K562 (cell line): ENCODE results near the gene QKI. TPM values are rescaled to one million over a fixed set of nuclear protein-coding genes. Genes with fewer than 3 reads are reported as not detected.
"Not testable (repeated sequence)": the region's sequence is repeated elsewhere in the genome, so short reads cannot be mapped to it uniquely, and the experiment has no call there.

ENCODE experiments used
- ATAC-seq: fragments of 200-7000 bp; cut with Tn5 transposase; 3 replicates; pipeline ENCODE4 v1.9.1; 2020; ENCODE audit warnings: moderate library complexity
- BruUV-seq: library from RNA; stranded (reverse); fragments of 400-500 nt; replicated peaks from 2 replicates; lab custom pipeline; 2021; lab: Mats Ljungman, UMichigan
- CTCF ChIA-PET: fragments of 300-600 bp; formaldehyde crosslinking; extraction: SDS; loops from one replicate; lab custom pipeline; 2021; ENCODE audit warnings: low intra/inter-chr PET ratio; lab: Yijun Ruan, JAX
- POLR2A ChIA-PET: fragments of 300-600, 350-650 bp; sonication (Branson Sonifier 250); formaldehyde crosslinking; extraction: SDS; loops from one replicate; lab custom pipeline; 2021; ENCODE audit warnings: antibody characterized with exemption, inconsistent platforms; lab: Yijun Ruan, JAX
- DNase-seq, 4 experiments: peaks; one replicate each; pipeline versions ENCODE4 v3.0.0 to v3.0.0-alpha.2; 2011 to 2018; ENCODE audit warnings: low spot score in 3 of 4, mixed read lengths in 3 of 4; ENCODE audit errors: extremely low read depth in 1 of 4
- FAIRE-seq: peaks from 2 replicates; lab custom pipeline; 2011; peaks lifted over from hg19 to GRCh38; lab: Jason Lieb, UNC
- H2AFZ ChIP-seq: 2 replicates; pipeline ENCODE4 v1.6.0; 2011; ENCODE audit warnings: low read depth, low read length, control low read depth, inconsistent platforms
- H3K27ac ChIP-seq: fragments of 200-600 bp; 3 replicates; pipeline ENCODE4 v1.8.0; 2011; ENCODE audit warnings: low read depth, mild to moderate bottlenecking, control low read depth, inconsistent platforms, low read length, moderate library complexity, mixed read lengths; ENCODE audit errors: extremely low read depth
- H3K27me3 ChIP-seq, 2 experiments: fragments of 300-600 bp in 1 of 2; 2 replicates in 1 of 2; 3 replicates in 1 of 2; pipeline versions ENCODE4 v1.6.0 to v1.8.0; 2011; ENCODE audit warnings: inconsistent platforms in 2 of 2, low read length in 2 of 2, mild to moderate bottlenecking in 1 of 2, mixed read lengths in 1 of 2, moderate library complexity in 1 of 2; ENCODE audit not compliant: control insufficient read depth in 2 of 2, insufficient read depth in 2 of 2
- H3K36me3 ChIP-seq: fragments of 300-600 bp; 3 replicates; pipeline ENCODE4 v1.8.0; 2011; ENCODE audit warnings: mild to moderate bottlenecking, low read length, inconsistent platforms; ENCODE audit not compliant: control insufficient read depth, insufficient read depth
- H3K4me1 ChIP-seq, 2 experiments: fragments of 200-600 bp in 1 of 2; replicated peaks in 1 of 2; 2 replicates in 1 of 2; 3 replicates in 1 of 2; pipeline versions ENCODE4 v1.5.1 to v1.8.0; 2011; ENCODE audit warnings: inconsistent platforms in 2 of 2, low read length in 2 of 2, mild to moderate bottlenecking in 1 of 2, mixed read lengths in 1 of 2, moderate library complexity in 1 of 2; ENCODE audit not compliant: control insufficient read depth in 2 of 2, insufficient read depth in 2 of 2
- H3K4me2 ChIP-seq: 2 replicates; pipeline ENCODE4 v1.6.1; 2011; ENCODE audit warnings: low read length, control low read depth, inconsistent platforms, mixed read lengths; ENCODE audit not compliant: insufficient read depth
- H3K4me3 ChIP-seq: fragments of 200-600 bp; sonication (generic), shearing (Covaris generic); 2 replicates; pipeline ENCODE4 v1.5.1; 2016; ENCODE audit warnings: control low read depth, inconsistent platforms
- H3K79me2 ChIP-seq: fragments of 200-600 bp; 3 replicates; pipeline ENCODE4 v1.8.0; 2011; ENCODE audit warnings: low read length, inconsistent platforms; ENCODE audit not compliant: control insufficient read depth, insufficient read depth
- H3K9ac ChIP-seq, 2 experiments: 2 replicates each; pipeline versions ENCODE4 v1.6.0 to v1.6.1; 2011; ENCODE audit warnings: low read depth in 2 of 2, low read length in 2 of 2, control low read depth in 1 of 2, inconsistent platforms in 1 of 2, mild to moderate bottlenecking in 1 of 2, mixed read lengths in 1 of 2; ENCODE audit not compliant: insufficient read depth in 1 of 2
- H3K9me1 ChIP-seq: one replicate; pipeline ENCODE4 v1.6.0; 2011; ENCODE audit warnings: inconsistent platforms, mild to moderate bottlenecking, low read length, moderate library complexity; ENCODE audit not compliant: control insufficient read depth, insufficient read depth
- H3K9me3 ChIP-seq: replicated peaks from 2 replicates; pipeline ENCODE4 v1.5.1; 2011; ENCODE audit warnings: low read depth, low read length, inconsistent platforms; ENCODE audit not compliant: control insufficient read depth, insufficient read depth
- H4K20me1 ChIP-seq: replicated peaks from 2 replicates; pipeline ENCODE4 v1.6.1; 2011; ENCODE audit warnings: low read length, inconsistent platforms, mixed read lengths; ENCODE audit not compliant: control insufficient read depth, insufficient read depth
- NFIC ChIP-seq: fragments of 450-650 bp; IDR thresholded peaks from 2 replicates; pipeline ENCODE4 v1.6.1; 2017; ENCODE audit warnings: mild to moderate bottlenecking, inconsistent platforms
- ZNF384 ChIP-seq: IDR thresholded peaks from 2 replicates; pipeline ENCODE4 v1.6.1; 2012; ENCODE audit warnings: low read depth, low read length, improper control_type of control experiment
- ZNF77 ChIP-seq: fragments of 250-450 bp; sonication (Bioruptor Pico); IDR thresholded peaks from 2 replicates; pipeline ENCODE4 v1.5.0; 2020
- WGBS: fragments of 100-300 bp; shearing (Covaris generic); methylation state at CpG from one replicate; pipeline ENCODE4 v1.1.6; 2016; ENCODE audit warnings: low coverage, mixed read lengths; ENCODE audit not compliant: insufficient coverage; ENCODE audit errors: missing lambda C conversion rate; 5-methylcytosine and 5-hydroxymethylcytosine counted together
- in situ Hi-C: fragments of 300-500 bp; cut with MboI; formaldehyde crosslinking; loops from 4 replicates; pipeline ENCODE4 v1.15.0; 2018; ENCODE audit warnings: inconsistent platforms, mixed read lengths
- intact Hi-C: fragments of 100-400 bp; cut with micrococcal nuclease; formaldehyde crosslinking; loops from 2 replicates; pipeline ENCODE4 v1.14.2; 2022
- polyA plus RNA-seq, 8 experiments: library from polyadenylated mRNA; depleted of rRNA in 4 of 8; stranded (reverse) in 5 of 8; unstranded in 3 of 8; fragments of >200 nt; fragmentation: Nextera tagmentation in 2 of 8; fragmentation: Illumina TruSeq in 1 of 8; extraction: Ambion mirVana in 2 of 8; extraction: Trizol in 1 of 8; gene quantifications; 2 replicates each; pipeline versions ENCODE4 v1.2.1 to v1.2.3, GENCODE V29; 2011 to 2014; ENCODE audit warnings: inconsistent platforms in 1 of 8, missing spikeins in 1 of 8
- total RNA-seq, 7 experiments: library from RNA; depleted of rRNA in 6 of 7; stranded (reverse); fragments of >200 nt in 6 of 7; fragmentation: Illumina TruSeq in 2 of 7; extraction: Trizol in 2 of 7; gene quantifications; 2 replicates each; pipeline versions ENCODE4 v1.2.1 to v1.2.3, GENCODE V29; 2011 to 2021; ENCODE audit warnings: low replicate concordance in 1 of 7

The QKI gene
- total and polyA plus RNA-seq, 9 of the 15 experiments (the other 6 are each of a cell fraction or from before 2014, with no cell fraction given) = 20.4 to 215 (median 123) TPM

GRCh38 chr6:163474581-163474980 is 60.1 kb downstream of the QKI start:
- Histone ChIP-seq H3K4me3 (no peak overlapping the region), H3K9me1 (no peaks in the 10 kb centered on the region), H3K4me2 (no peak overlapping the region), H3K9ac (no peak overlapping the region), H3K36me3 (peaks cover 22% of the 10 kb centered on the region), H3K4me1 (0 out of 5 replicates have a peak, but pooled peaks cover 0 to 6% of the 10 kb centered on the region in 2 experiments), H3K27me3 (no peaks in the 10 kb centered on the region), H2AFZ (no peak overlapping the region), H3K9me3 (peaks cover 6% of the 10 kb centered on the region), H3K27ac (no peak overlapping the region), H4K20me1 (peaks cover 3% of the 10 kb centered on the region; the same call in 1 of the 2 replicates), H3K79me2 (peaks cover 94% of the 10 kb centered on the region)
- intact Hi-C loops = no loop called here
- in situ Hi-C loops = no loop called here
- TF ChIP-seq ZNF384 (peak; percentile 61; the same call in 1 of the 2 replicates), NFIC (peak; percentile 51), ZNF77 (CRISPR knock-in tag) (no peak)
- BruUV-seq = no TSS peak
- WGBS = 21% methylated on average over 2 of the region's 2 CpGs
- ATAC-seq (peak; percentile 70), DNase-seq (peak in 1 of 4 experiments; percentile 19), FAIRE-seq (peak; percentile 55)
- ChIA-PET CTCF (no interaction called here), POLR2A (no interaction called here)

GRCh38 chr6:163476946-163477345 is 62.4 kb downstream of the QKI start:
- H3K4me1 ChIP-seq, H4K20me1 ChIP-seq, H3K9me3 ChIP-seq, H3K4me2 ChIP-seq, H3K27ac ChIP-seq, intact Hi-C loops, CTCF ChIA-PET, H3K9me1 ChIP-seq, H3K9ac ChIP-seq, H3K4me3 ChIP-seq, FAIRE-seq, DNase-seq, ATAC-seq, in situ Hi-C loops, H3K27me3 ChIP-seq, BruUV-seq, H2AFZ ChIP-seq: not testable (repeated sequence)
- POLR2A ChIA-PET = interaction anchor here (1.4 kb wide), 1 partner anchor 24 kb away, joined by 3 read pairs; no protein-coding TSS in a partner anchor
- H3K36me3 ChIP-seq = peaks cover 31% of the 10 kb centered on the region; the same call in 2 of the 3 replicates
- 92% methylated on average over 7 of the region's 7 CpGs for WGBS
- H3K79me2 ChIP-seq = peaks cover 91% of the 10 kb centered on the region
